A673 (cell line): ENCODE results near the gene KIF9. TPM values are rescaled to one million over a fixed set of nuclear protein-coding genes. Genes with fewer than 3 reads are reported as not detected.

Experiments used
- BruUV-seq: library from RNA; stranded (reverse); fragments of 400-500 nt; replicated peaks from 2 replicates; lab custom pipeline; 2021; lab: Mats Ljungman, UMichigan
- CTCF ChIA-PET: fragments of 300-600 bp; sonication (Branson Sonifier 250); formaldehyde crosslinking; loops from one replicate; lab custom pipeline; 2022; ENCODE audit warnings: antibody characterized with exemption; lab: Charles Lee
- POLR2A ChIA-PET: fragments of 300-600 bp; sonication (Branson Sonifier 250); formaldehyde crosslinking; loops from one replicate; lab custom pipeline; 2022; ENCODE audit warnings: antibody characterized with exemption; ENCODE audit not compliant: low non-redundant PET; lab: Charles Lee
- DNase-seq: peaks from one replicate; pipeline ENCODE4 v3.0.0-alpha.2; 2015; ENCODE audit warnings: low spot score
- H3K27ac ChIP-seq: fragments of 200-600 bp; sonication (generic); 2 replicates; pipeline ENCODE4 v1.5.1; 2016; ENCODE audit warnings: mixed run types, low read depth, mild to moderate bottlenecking, mixed read lengths, antibody characterized with exemption, low read length; ENCODE audit not compliant: poor library complexity, severe bottlenecking
- H3K27me3 ChIP-seq: fragments of 200-600 bp; sonication (generic); replicated peaks from 2 replicates; pipeline ENCODE4 v1.6.1; 2017; ENCODE audit warnings: mixed run types, low read depth, mild to moderate bottlenecking, mixed read lengths, antibody characterized with exemption, low read length; ENCODE audit not compliant: insufficient read depth, poor library complexity
- H3K36me3 ChIP-seq: fragments of 200-600 bp; sonication (generic); 2 replicates; pipeline ENCODE4 v1.6.1; 2016; ENCODE audit warnings: mixed run types, mild to moderate bottlenecking, mixed read lengths, antibody characterized with exemption, low read length; ENCODE audit not compliant: insufficient read depth, poor library complexity, severe bottlenecking
- H3K4me1 ChIP-seq: fragments of 200-600 bp; sonication (generic); 2 replicates; pipeline ENCODE4 v1.6.1; 2017; ENCODE audit warnings: mixed run types, mild to moderate bottlenecking, mixed read lengths, antibody characterized with exemption, low read length; ENCODE audit not compliant: insufficient read depth, poor library complexity, severe bottlenecking
- H3K4me3 ChIP-seq: fragments of 200-600 bp; sonication (generic); 2 replicates; pipeline ENCODE4 v1.5.1; 2016; ENCODE audit warnings: low read depth, mixed run types, mild to moderate bottlenecking, mixed read lengths, low read length; ENCODE audit not compliant: poor library complexity, severe bottlenecking
- H3K9me3 ChIP-seq: fragments of 200-600 bp; sonication (generic); 2 replicates; pipeline ENCODE4 v1.6.1; 2016; ENCODE audit warnings: mixed run types, low read depth, mild to moderate bottlenecking, mixed read lengths, antibody characterized with exemption, low read length; ENCODE audit not compliant: poor library complexity, severe bottlenecking
- CTCF ChIP-seq: fragments of 300-800, 200-600 bp; sonication (generic); conservative IDR thresholded peaks from 2 replicates; pipeline ENCODE4 v1.5.1; 2017; ENCODE audit warnings: low read depth, mild to moderate bottlenecking, antibody characterized with exemption, low read length, moderate library complexity, mixed read lengths
- EZH2 ChIP-seq: fragments of 200-600 bp; sonication (generic); IDR thresholded peaks from 2 replicates; pipeline ENCODE4 v1.6.1; 2017; ENCODE audit warnings: borderline replicate concordance, low read depth, mild to moderate bottlenecking, mixed read lengths, antibody characterized with exemption, low read length; ENCODE audit not compliant: poor library complexity, severe bottlenecking
- intact Hi-C: fragments of 100-400 bp; cut with micrococcal nuclease; formaldehyde crosslinking; loops from one replicate; pipeline ENCODE4 v1.10.0; 2022; ENCODE audit not compliant: unreplicated experiment
- total RNA-seq: library from RNA; stranded (reverse); gene quantifications from 2 replicates; pipeline ENCODE4 v1.2.3, GENCODE V29; 2021

KIF9 gene
- total RNA-seq, 1 experiment from 2014 or later = 4.7 TPM

- no peaks in the 10 kb centered on the region for H3K4me1 ChIP-seq
- H3K36me3 ChIP-seq = no peaks in the 10 kb centered on the region
- TF ChIP-seq CTCF = no peak
- TF ChIP-seq EZH2 = no peak
- no TSS peak for BruUV-seq
- no peak overlapping the region for H3K4me3 ChIP-seq
- DNase-seq = no peak
- ChIA-PET POLR2A (no interaction called here), CTCF (no interaction called here)
- no peaks in the 10 kb centered on the region for H3K9me3 ChIP-seq
- no peak overlapping the region for H3K27ac ChIP-seq
- intact Hi-C loops = no loop called here
- H3K27me3 ChIP-seq = no peaks in the 10 kb centered on the region
Observed at GRCh38 chr3:47299381-47300318, 17.1 kb upstream of the KIF9 start.

- Histone ChIP-seq H3K36me3 (no peaks in the 10 kb centered on the region), H3K27ac (no peak overlapping the region), H3K27me3 (no peaks in the 10 kb centered on the region), H3K9me3 (no peaks in the 10 kb centered on the region), H3K4me3 (no peak overlapping the region), H3K4me1 (no peaks in the 10 kb centered on the region)
- ChIA-PET POLR2A (no interaction called here), CTCF (no interaction called here)
- no peak for TF ChIP-seq CTCF
- TF ChIP-seq EZH2 = no peak
- intact Hi-C loops = no loop called here
- no TSS peak for BruUV-seq
- no peak for DNase-seq
Observed at GRCh38 chr3:47298439-47298838, 15.8 kb upstream of the KIF9 start.

GRCh38 chr3:47296562-47297302 is 14.1 kb upstream of the KIF9 start:
- no peak overlapping the region for H3K4me3 ChIP-seq
- H3K36me3 ChIP-seq = no peaks in the 10 kb centered on the region
- no peak overlapping the region for H3K27ac ChIP-seq
- no peaks in the 10 kb centered on the region for H3K27me3 ChIP-seq
- ChIA-PET CTCF (no interaction called here), POLR2A (no interaction called here)
- intact Hi-C loops = no loop called here
- H3K9me3 ChIP-seq = no peaks in the 10 kb centered on the region
- BruUV-seq = no TSS peak
- H3K4me1 ChIP-seq = no peaks in the 10 kb centered on the region
- no peak for TF ChIP-seq CTCF
- no peak for TF ChIP-seq EZH2
- no peak for DNase-seq
